A673 (cell line): Measurements from ENCODE around the gene KDELR3. TPM values are rescaled to one million over a fixed set of nuclear protein-coding genes. Genes with fewer than 3 reads are reported as not detected.

Source experiments
- BruUV-seq: library from RNA; stranded (reverse); fragments of 400-500 nt; replicated peaks from 2 replicates; lab custom pipeline; 2021; lab: Mats Ljungman, UMichigan
- CTCF ChIA-PET: fragments of 300-600 bp; sonication (Branson Sonifier 250); formaldehyde crosslinking; loops from one replicate; lab custom pipeline; 2022; ENCODE audit warnings: antibody characterized with exemption; lab: Charles Lee
- POLR2A ChIA-PET: fragments of 300-600 bp; sonication (Branson Sonifier 250); formaldehyde crosslinking; loops from one replicate; lab custom pipeline; 2022; ENCODE audit warnings: antibody characterized with exemption; ENCODE audit not compliant: low non-redundant PET; lab: Charles Lee
- DNase-seq: peaks from one replicate; pipeline ENCODE4 v3.0.0-alpha.2; 2015; ENCODE audit warnings: low spot score
- H3K27ac ChIP-seq: fragments of 200-600 bp; sonication (generic); 2 replicates; pipeline ENCODE4 v1.5.1; 2016; ENCODE audit warnings: mixed run types, low read depth, mild to moderate bottlenecking, mixed read lengths, antibody characterized with exemption, low read length; ENCODE audit not compliant: poor library complexity, severe bottlenecking
- H3K27me3 ChIP-seq: fragments of 200-600 bp; sonication (generic); replicated peaks from 2 replicates; pipeline ENCODE4 v1.6.1; 2017; ENCODE audit warnings: mixed run types, low read depth, mild to moderate bottlenecking, mixed read lengths, antibody characterized with exemption, low read length; ENCODE audit not compliant: insufficient read depth, poor library complexity
- H3K36me3 ChIP-seq: fragments of 200-600 bp; sonication (generic); 2 replicates; pipeline ENCODE4 v1.6.1; 2016; ENCODE audit warnings: mixed run types, mild to moderate bottlenecking, mixed read lengths, antibody characterized with exemption, low read length; ENCODE audit not compliant: insufficient read depth, poor library complexity, severe bottlenecking
- H3K4me1 ChIP-seq: fragments of 200-600 bp; sonication (generic); 2 replicates; pipeline ENCODE4 v1.6.1; 2017; ENCODE audit warnings: mixed run types, mild to moderate bottlenecking, mixed read lengths, antibody characterized with exemption, low read length; ENCODE audit not compliant: insufficient read depth, poor library complexity, severe bottlenecking
- H3K4me3 ChIP-seq: fragments of 200-600 bp; sonication (generic); 2 replicates; pipeline ENCODE4 v1.5.1; 2016; ENCODE audit warnings: low read depth, mixed run types, mild to moderate bottlenecking, mixed read lengths, low read length; ENCODE audit not compliant: poor library complexity, severe bottlenecking
- H3K9me3 ChIP-seq: fragments of 200-600 bp; sonication (generic); 2 replicates; pipeline ENCODE4 v1.6.1; 2016; ENCODE audit warnings: mixed run types, low read depth, mild to moderate bottlenecking, mixed read lengths, antibody characterized with exemption, low read length; ENCODE audit not compliant: poor library complexity, severe bottlenecking
- EZH2 ChIP-seq: fragments of 200-600 bp; sonication (generic); IDR thresholded peaks from 2 replicates; pipeline ENCODE4 v1.6.1; 2017; ENCODE audit warnings: borderline replicate concordance, low read depth, mild to moderate bottlenecking, mixed read lengths, antibody characterized with exemption, low read length; ENCODE audit not compliant: poor library complexity, severe bottlenecking
- intact Hi-C: fragments of 100-400 bp; cut with micrococcal nuclease; formaldehyde crosslinking; loops from one replicate; pipeline ENCODE4 v1.10.0; 2022; ENCODE audit not compliant: unreplicated experiment
- total RNA-seq: library from RNA; stranded (reverse); gene quantifications from 2 replicates; pipeline ENCODE4 v1.2.3, GENCODE V29; 2021
- TF ChIP-seq, protein P1 (sequence below): fragments of 300-800, 200-600 bp; sonication (generic); conservative IDR thresholded peaks from 2 replicates; pipeline ENCODE4 v1.5.1; 2017; ENCODE audit warnings: low read depth, mild to moderate bottlenecking, antibody characterized with exemption, low read length, moderate library complexity, mixed read lengths

Gene KDELR3
- total RNA-seq, 1 experiment from 2014 or later: 4.0 TPM

DNA sequence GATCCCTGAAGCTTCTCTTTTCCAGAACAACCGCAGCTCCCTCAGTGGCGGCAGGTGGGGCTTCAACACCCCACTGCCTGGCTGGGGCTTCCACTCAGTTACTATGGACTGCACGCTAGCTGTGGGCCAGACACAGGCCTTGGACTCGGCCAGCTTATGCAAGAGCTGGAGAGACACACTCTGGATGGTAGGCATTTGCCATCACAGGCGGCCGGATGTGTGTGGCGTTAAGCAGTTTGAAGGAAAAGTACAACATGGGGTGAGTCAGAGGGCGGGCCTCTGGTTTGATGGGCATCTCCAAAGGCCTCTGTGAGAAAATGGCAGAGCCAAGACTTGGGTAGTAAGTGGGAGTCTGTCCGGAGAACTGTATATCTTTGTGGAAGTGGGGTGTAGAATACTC is 30.5 kb upstream of the KDELR3 start:
- POLR2A ChIA-PET: no interaction called here
- H3K36me3 ChIP-seq: no peaks in the 10 kb centered on the region
- CTCF ChIA-PET: no interaction called here
- H3K27me3 ChIP-seq: no peaks in the 10 kb centered on the region
- H3K27ac ChIP-seq: no peak overlapping the region
- intact Hi-C loops: no loop called here
- DNase-seq: no peak
- TF ChIP-seq, protein P1, sequence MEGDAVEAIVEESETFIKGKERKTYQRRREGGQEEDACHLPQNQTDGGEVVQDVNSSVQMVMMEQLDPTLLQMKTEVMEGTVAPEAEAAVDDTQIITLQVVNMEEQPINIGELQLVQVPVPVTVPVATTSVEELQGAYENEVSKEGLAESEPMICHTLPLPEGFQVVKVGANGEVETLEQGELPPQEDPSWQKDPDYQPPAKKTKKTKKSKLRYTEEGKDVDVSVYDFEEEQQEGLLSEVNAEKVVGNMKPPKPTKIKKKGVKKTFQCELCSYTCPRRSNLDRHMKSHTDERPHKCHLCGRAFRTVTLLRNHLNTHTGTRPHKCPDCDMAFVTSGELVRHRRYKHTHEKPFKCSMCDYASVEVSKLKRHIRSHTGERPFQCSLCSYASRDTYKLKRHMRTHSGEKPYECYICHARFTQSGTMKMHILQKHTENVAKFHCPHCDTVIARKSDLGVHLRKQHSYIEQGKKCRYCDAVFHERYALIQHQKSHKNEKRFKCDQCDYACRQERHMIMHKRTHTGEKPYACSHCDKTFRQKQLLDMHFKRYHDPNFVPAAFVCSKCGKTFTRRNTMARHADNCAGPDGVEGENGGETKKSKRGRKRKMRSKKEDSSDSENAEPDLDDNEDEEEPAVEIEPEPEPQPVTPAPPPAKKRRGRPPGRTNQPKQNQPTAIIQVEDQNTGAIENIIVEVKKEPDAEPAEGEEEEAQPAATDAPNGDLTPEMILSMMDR: no peak
- no peak for TF ChIP-seq EZH2
- H3K9me3 ChIP-seq: no peaks in the 10 kb centered on the region
- no TSS peak for BruUV-seq
- H3K4me3 ChIP-seq: no peak overlapping the region
- H3K4me1 ChIP-seq: no peaks in the 10 kb centered on the region

DNA sequence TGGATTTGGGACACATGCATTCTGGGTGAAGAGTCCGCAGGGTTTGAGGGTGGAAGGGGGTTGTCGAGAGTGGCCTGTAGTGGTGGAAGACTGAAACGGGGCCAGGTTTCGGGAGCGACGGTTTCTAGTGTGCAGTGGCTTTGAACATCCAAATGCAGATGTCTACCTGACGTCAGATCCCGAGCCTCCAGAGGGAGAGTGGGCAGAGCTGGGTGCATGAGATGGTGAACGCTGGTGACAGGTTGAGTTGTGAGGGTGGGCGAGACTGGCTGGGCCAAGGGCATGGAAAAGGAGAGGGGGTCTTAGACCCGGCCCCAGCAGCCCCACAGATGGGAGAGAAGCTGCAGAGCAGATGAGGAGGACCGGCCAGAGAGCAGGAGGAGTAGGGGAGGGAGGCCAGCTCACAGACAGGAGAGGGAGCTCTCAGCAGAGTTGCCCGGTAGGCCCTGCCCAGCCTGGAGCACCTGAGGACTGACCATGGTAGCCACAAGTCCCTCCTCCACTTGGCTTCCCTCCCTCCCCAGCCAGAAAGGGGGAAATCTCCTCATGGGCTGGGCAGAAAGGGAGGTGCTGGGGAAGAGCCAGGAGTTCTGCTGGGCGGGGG is 27.0 kb upstream of the KDELR3 start:
- intact Hi-C loops: no loop called here
- ChIA-PET CTCF (no interaction called here), POLR2A (interaction anchor here (0.6 kb wide), 1 partner anchor 149 kb away, joined by 4 read pairs; no protein-coding TSS in a partner anchor)
- Histone ChIP-seq H3K27ac (no peak overlapping the region), H3K36me3 (no peaks in the 10 kb centered on the region), H3K4me1 (no peaks in the 10 kb centered on the region), H3K9me3 (no peaks in the 10 kb centered on the region), H3K27me3 (no peaks in the 10 kb centered on the region), H3K4me3 (no peak overlapping the region)
- TF ChIP-seq, protein P1: no peak
- no peak for TF ChIP-seq EZH2
- no TSS peak for BruUV-seq
- no peak for DNase-seq

DNA sequence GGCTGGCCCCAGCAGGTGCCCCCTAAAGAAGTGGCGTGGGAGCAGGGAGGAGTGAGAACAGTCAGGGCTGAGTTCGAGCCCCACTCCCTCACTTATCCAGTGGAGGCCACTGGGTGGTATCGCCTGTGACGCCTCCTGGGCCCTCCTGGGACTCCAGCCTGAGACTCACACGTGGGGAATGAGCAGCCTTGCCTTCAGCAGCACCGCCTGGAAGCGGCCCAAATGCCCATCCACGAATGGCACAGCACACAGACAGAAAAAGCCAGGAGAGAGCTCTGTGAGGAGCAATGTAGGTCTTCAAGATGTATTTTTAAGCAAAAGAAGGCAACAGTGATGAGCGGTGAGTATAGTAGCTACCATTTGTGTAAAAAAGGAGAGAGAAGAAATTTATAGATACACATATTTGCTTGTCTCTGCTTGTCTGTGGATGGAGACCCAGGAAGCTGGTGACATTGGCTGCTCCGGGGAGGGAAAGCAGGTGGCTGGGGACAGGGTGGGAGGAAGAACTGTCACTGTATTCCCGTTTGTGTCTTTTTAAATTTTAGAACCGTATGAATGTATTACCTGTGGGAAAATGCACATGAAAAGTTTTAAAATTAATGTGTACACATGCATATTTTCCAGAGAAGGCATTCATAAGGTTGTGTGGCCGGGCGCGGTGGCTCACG is 26.1 kb upstream of the KDELR3 start:
- intact Hi-C loops: no loop called here
- TF ChIP-seq, protein P1: no peak
- no peak for TF ChIP-seq EZH2
- no peaks in the 10 kb centered on the region for H3K36me3 ChIP-seq
- POLR2A ChIA-PET: no interaction called here
- H3K27ac ChIP-seq: no peak overlapping the region
- DNase-seq: no peak
- no peaks in the 10 kb centered on the region for H3K27me3 ChIP-seq
- no peak overlapping the region for H3K4me3 ChIP-seq
- CTCF ChIA-PET: no interaction called here
- H3K9me3 ChIP-seq: no peaks in the 10 kb centered on the region
- H3K4me1 ChIP-seq: no peaks in the 10 kb centered on the region
- BruUV-seq: no TSS peak
